HCT116 (cell line): Measurements from ENCODE around the gene PARP9. TPM values are rescaled to one million over a fixed set of nuclear protein-coding genes. Genes with fewer than 3 reads are reported as not detected.

Experiments used
- ATAC-seq: fragments of 200-7000 bp; cut with Tn5 transposase; 2 replicates; pipeline ENCODE4 v1.9.1; 2020; ENCODE audit warnings: mild to moderate bottlenecking, moderate library complexity
- BruUV-seq: library from RNA; stranded (reverse); fragments of 400-500 nt; replicated peaks from 2 replicates; lab custom pipeline; 2021; lab: Mats Ljungman, UMichigan
- CTCF ChIA-PET: fragments of 300-600 bp; sonication (Branson Sonifier 250); formaldehyde crosslinking; loops from one replicate; lab custom pipeline; 2021; ENCODE audit warnings: antibody characterized with exemption; lab: Charles Lee
- POLR2A ChIA-PET: fragments of 300-600, 350-600 bp; sonication (Branson Sonifier 250); formaldehyde crosslinking; loops from one replicate; lab custom pipeline; 2021; ENCODE audit warnings: antibody characterized with exemption; lab: Charles Lee
- RAD21 ChIA-PET, 2 experiments: fragments of 300-600 bp; sonication (Branson Sonifier 250); formaldehyde crosslinking; loops; one replicate each; lab custom pipeline; 2023; ENCODE audit warnings: low total read pairs in 2 of 2; ENCODE audit not compliant: uncharacterized antibody in 2 of 2, unreplicated experiment in 2 of 2, low non-redundant PET in 1 of 2; lab: Charles Lee
- DNase-seq: peaks from one replicate; pipeline ENCODE4 v3.0.0-alpha.2; 2010; ENCODE audit warnings: low read depth, low spot score
- H2AFZ ChIP-seq: fragments of 200-600 bp; shearing (Covaris generic), sonication (generic); 2 replicates; pipeline ENCODE4 v1.6.1; 2017; ENCODE audit warnings: low read depth, mixed run types, mixed read lengths, antibody characterized with exemption, low read length; ENCODE audit not compliant: poor library complexity, severe bottlenecking
- H3K27ac ChIP-seq: 2 replicates; pipeline ENCODE4 v1.5.1; 2012; ENCODE audit warnings: low read depth, low read length
- H3K27me3 ChIP-seq: fragments of 200-600 bp; sonication (generic); 2 replicates; pipeline ENCODE4 v1.6.1; 2016; ENCODE audit warnings: mixed run types, low read length, mixed read lengths; ENCODE audit not compliant: insufficient read depth
- H3K36me3 ChIP-seq, 2 experiments: fragments of 200-500 bp in 1 of 2; fragments of 200-600 bp in 1 of 2; sonication (Bioruptor generic) in 1 of 2; sonication (generic) in 1 of 2; 2 replicates each; pipeline versions ENCODE4 v1.5.1 to v1.6.1; 2014 to 2016; ENCODE audit warnings: low read length in 2 of 2, inconsistent platforms in 1 of 2, mixed read lengths in 1 of 2, mixed run types in 1 of 2; ENCODE audit not compliant: insufficient read depth in 2 of 2, control insufficient read depth in 1 of 2
- H3K4me1 ChIP-seq, 2 experiments: fragments of 200-600 bp in 1 of 2; sonication (generic) in 1 of 2; 2 replicates each; pipeline versions ENCODE4 v1.5.1 to v1.6.1; 2012 to 2017; ENCODE audit warnings: low read length in 2 of 2, inconsistent platforms in 1 of 2, mild to moderate bottlenecking in 1 of 2, mixed read lengths in 1 of 2, mixed run types in 1 of 2, moderate library complexity in 1 of 2; ENCODE audit not compliant: insufficient read depth in 2 of 2, control insufficient read depth in 1 of 2
- H3K4me2 ChIP-seq: fragments of 200-600 bp; sonication (generic); 2 replicates; pipeline ENCODE4 v1.6.1; 2017; ENCODE audit warnings: mixed run types, low read length, mixed read lengths
- H3K4me3 ChIP-seq, 2 experiments: fragments of 200-600 bp in 1 of 2; sonication (generic) in 1 of 2; replicated peaks in 1 of 2; 2 replicates each; pipeline ENCODE4 v1.5.1; 2011 to 2016; ENCODE audit warnings: low read length in 2 of 2, control low read depth in 1 of 2, low read depth in 1 of 2, mild to moderate bottlenecking in 1 of 2, mixed read lengths in 1 of 2, mixed run types in 1 of 2
- H3K79me2 ChIP-seq: fragments of 200-600 bp; sonication (generic); 2 replicates; pipeline ENCODE4 v1.6.1; 2017; ENCODE audit warnings: mild to moderate bottlenecking, mixed run types, low read length, moderate library complexity, mixed read lengths; ENCODE audit not compliant: insufficient read depth
- H3K9ac ChIP-seq: fragments of 200-600 bp; sonication (generic); 2 replicates; pipeline ENCODE4 v1.6.1; 2016; ENCODE audit warnings: low read length, mixed read lengths
- H3K9me2 ChIP-seq: fragments of 200-600 bp; sonication (generic), shearing (Covaris generic); 2 replicates; pipeline ENCODE4 v1.6.1; 2017; ENCODE audit warnings: mixed run types, mild to moderate bottlenecking, moderate library complexity; ENCODE audit not compliant: insufficient read depth
- H3K9me3 ChIP-seq, 2 experiments: fragments of 200-500 bp in 1 of 2; fragments of 200-600 bp in 1 of 2; sonication (Bioruptor generic) in 1 of 2; sonication (generic) in 1 of 2; 2 replicates each; pipeline ENCODE4 v1.6.1; 2014 to 2017; ENCODE audit warnings: low read length in 2 of 2, mixed read lengths in 2 of 2, inconsistent platforms in 1 of 2, low read depth in 1 of 2, mild to moderate bottlenecking in 1 of 2, mixed run types in 1 of 2, moderate library complexity in 1 of 2; ENCODE audit not compliant: control insufficient read depth in 1 of 2, insufficient read depth in 1 of 2
- H4K20me1 ChIP-seq: fragments of 200-600 bp; sonication (generic), shearing (Covaris generic); 2 replicates; pipeline ENCODE4 v1.6.1; 2017; ENCODE audit warnings: mixed run types, mild to moderate bottlenecking, moderate library complexity; ENCODE audit not compliant: insufficient read depth
- CBX3 ChIP-seq: IDR thresholded peaks from 2 replicates; pipeline ENCODE4 v1.6.1; 2012; ENCODE audit warnings: low read depth
- CEBPB ChIP-seq: IDR thresholded peaks from 2 replicates; pipeline ENCODE4 v1.6.1; 2012; ENCODE audit warnings: low read depth
- EGR1 ChIP-seq: IDR thresholded peaks from 2 replicates; pipeline ENCODE4 v1.6.1; 2012; ENCODE audit warnings: low read depth
- ELF1 ChIP-seq: IDR thresholded peaks from 2 replicates; pipeline ENCODE4 v1.6.1; 2012; ENCODE audit warnings: low read depth, borderline replicate concordance
- EZH2phosphoT487 ChIP-seq: fragments of 200-600 bp; IDR thresholded peaks from 2 replicates; pipeline ENCODE4 v1.6.1; 2018; ENCODE audit warnings: antibody characterized with exemption, borderline replicate concordance
- JUND ChIP-seq: IDR thresholded peaks from 2 replicates; pipeline ENCODE4 v1.6.1; 2012
- POLR2A ChIP-seq: IDR thresholded peaks from 2 replicates; pipeline ENCODE4 v1.7.0; 2011; ENCODE audit warnings: borderline replicate concordance; ENCODE audit not compliant: insufficient read depth, insufficient read length; ENCODE audit errors: extremely low read depth
- RAD21 ChIP-seq: IDR thresholded peaks from 2 replicates; pipeline ENCODE4 v1.6.1; 2012; ENCODE audit warnings: low read depth, mild to moderate bottlenecking
- SIN3A ChIP-seq: IDR thresholded peaks from 2 replicates; pipeline ENCODE4 v1.6.1; 2012; ENCODE audit warnings: low read depth
- SP1 ChIP-seq: IDR thresholded peaks from 2 replicates; pipeline ENCODE4 v1.6.1; 2012; ENCODE audit warnings: low read depth
- SRF ChIP-seq: IDR thresholded peaks from 2 replicates; pipeline ENCODE4 v1.6.1; 2012; ENCODE audit warnings: low read depth
- TCF7L2 ChIP-seq: IDR thresholded peaks from 2 replicates; pipeline ENCODE4 v1.7.0; 2011; ENCODE audit warnings: borderline replicate concordance, inconsistent platforms; ENCODE audit not compliant: insufficient read depth, insufficient read length; ENCODE audit errors: extremely low read depth
- YY1 ChIP-seq: IDR thresholded peaks from 2 replicates; pipeline ENCODE4 v1.6.1; 2011; ENCODE audit warnings: low read length, low read depth, moderate library complexity, mild to moderate bottlenecking; ENCODE audit not compliant: insufficient replicate concordance; ENCODE audit errors: extremely low read depth
- ZFX ChIP-seq: fragments of 450-650 bp; IDR thresholded peaks from 2 replicates; pipeline ENCODE4 v1.6.1; 2017
- ZNF274 ChIP-seq: fragments of 200-500 bp; sonication (Bioruptor generic); IDR thresholded peaks from 2 replicates; pipeline ENCODE4 v1.6.1; 2014; ENCODE audit warnings: mild to moderate bottlenecking, low read depth, low read length, inconsistent platforms
- intact Hi-C: fragments of 100-400 bp; cut with micrococcal nuclease; formaldehyde crosslinking; loops from 2 replicates; pipeline ENCODE4 v1.10.0; 2022
- total RNA-seq: library from RNA; stranded (reverse); gene quantifications from one replicate; pipeline ENCODE4 v1.2.1, GENCODE V29; 2021; ENCODE audit not compliant: unreplicated experiment
- TF ChIP-seq, protein P1 (sequence below): IDR thresholded peaks from 2 replicates; pipeline ENCODE4 v1.6.1; 2012; ENCODE audit warnings: low read depth
- TF ChIP-seq, protein P2 (sequence below), 3 experiments: fragments of 200-600 bp in 1 of 3; sonication (generic) in 1 of 3; IDR thresholded peaks in 2 of 3; conservative IDR thresholded peaks in 1 of 3; 2 replicates each; pipeline ENCODE4 v1.5.1; 2012 to 2017; ENCODE audit warnings: low read depth in 2 of 3, low read length in 2 of 3, antibody characterized with exemption in 1 of 3, borderline replicate concordance in 1 of 3, control low read depth in 1 of 3, mild to moderate bottlenecking in 1 of 3, mixed read lengths in 1 of 3, mixed run types in 1 of 3, moderate library complexity in 1 of 3; ENCODE audit not compliant: insufficient read depth in 1 of 3
- TF ChIP-seq, protein P3 (sequence below): IDR thresholded peaks from 2 replicates; pipeline ENCODE4 v1.6.1; 2012
- TF ChIP-seq, protein P4 (sequence below): IDR thresholded peaks from 2 replicates; pipeline ENCODE4 v1.6.1; 2011; ENCODE audit warnings: mild to moderate bottlenecking, low read length, moderate library complexity; ENCODE audit not compliant: insufficient replicate concordance; ENCODE audit errors: extremely low read depth

PARP9 gene
- total RNA-seq, 1 experiment from 2014 or later: 9.5 TPM

DNA sequence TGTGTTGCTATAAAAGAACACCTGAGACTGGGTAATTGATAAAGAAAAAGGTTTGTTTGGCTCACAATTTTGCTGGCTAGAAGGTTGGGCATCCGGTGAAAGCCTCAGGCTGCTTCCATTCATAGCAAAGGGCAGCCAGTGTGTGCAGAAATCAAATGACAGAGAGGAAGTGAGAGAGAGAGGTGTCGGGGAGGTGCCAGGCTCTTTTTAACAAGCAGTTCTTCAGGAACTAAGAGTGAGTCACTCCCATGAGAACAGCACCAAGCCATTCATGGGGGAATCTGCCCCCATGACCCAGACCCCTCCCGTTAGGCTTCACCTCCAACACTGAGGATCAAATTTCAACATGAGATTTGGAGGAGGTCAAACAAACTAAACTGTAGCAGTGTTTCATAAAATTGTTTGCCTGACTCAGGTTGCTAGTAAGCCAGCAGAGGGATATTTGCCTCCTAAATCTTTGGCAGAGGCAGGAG, 8.9 kb upstream of the PARP9 start (continued):
- TF ChIP-seq EGR1 (no peak), SRF (no peak)
- TF ChIP-seq, all 23 proteins: peak for 5

DNA sequence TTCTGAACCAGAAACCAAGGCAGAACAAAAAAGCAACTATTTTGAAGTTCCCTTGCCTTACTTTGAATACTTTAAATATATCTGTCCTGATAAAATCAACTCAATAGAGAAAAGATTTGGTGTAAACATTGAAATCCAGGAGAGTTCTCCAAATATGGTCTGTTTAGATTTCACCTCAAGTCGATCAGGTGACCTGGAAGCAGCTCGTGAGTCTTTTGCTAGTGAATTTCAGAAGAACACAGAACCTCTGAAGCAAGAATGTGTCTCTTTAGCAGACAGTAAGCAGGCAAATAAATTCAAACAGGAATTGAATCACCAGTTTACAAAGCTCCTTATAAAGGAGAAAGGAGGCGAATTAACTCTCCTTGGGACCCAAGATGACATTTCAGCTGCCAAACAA, 4.7 kb upstream of the PARP9 start:
- Histone ChIP-seq H3K9ac (no peak overlapping the region), H3K27me3 (no peaks in the 10 kb centered on the region), H3K9me3 (no peaks in the 10 kb centered on the region), H3K36me3 (0 out of 4 replicates have a peak, but pooled peaks cover 0 to 3% of the 10 kb centered on the region in 2 experiments), H4K20me1 (no peaks in the 10 kb centered on the region), H3K4me2 (no peak overlapping the region), H2AFZ (no peak overlapping the region), H3K4me3 (no peak overlapping the region), H3K27ac (no peak overlapping the region), H3K4me1 (peaks cover 20 to 31% of the 10 kb centered on the region in 2 experiments), H3K9me2 (no peaks in the 10 kb centered on the region), H3K79me2 (0 out of 2 replicates have a peak, but pooled peaks cover 4% of the 10 kb centered on the region)
- ChIA-PET CTCF (no interaction called here), RAD21 (no interaction called here), POLR2A (no interaction called here)
- no TSS peak for BruUV-seq
- ATAC-seq (no peak), DNase-seq (no peak)
- intact Hi-C loops: no loop called here
- TF ChIP-seq EZH2phosphoT487 (no peak), ZFX (no peak), EGR1 (no peak), CBX3 (no peak), CEBPB (no peak), ELF1 (no peak), YY1 (no peak), ZNF274 (no peak), TCF7L2 (no peak), SIN3A (no peak), SP1 (no peak), JUND (no peak), RAD21 (no peak), POLR2A (no peak)
- TF ChIP-seq, protein P1, sequence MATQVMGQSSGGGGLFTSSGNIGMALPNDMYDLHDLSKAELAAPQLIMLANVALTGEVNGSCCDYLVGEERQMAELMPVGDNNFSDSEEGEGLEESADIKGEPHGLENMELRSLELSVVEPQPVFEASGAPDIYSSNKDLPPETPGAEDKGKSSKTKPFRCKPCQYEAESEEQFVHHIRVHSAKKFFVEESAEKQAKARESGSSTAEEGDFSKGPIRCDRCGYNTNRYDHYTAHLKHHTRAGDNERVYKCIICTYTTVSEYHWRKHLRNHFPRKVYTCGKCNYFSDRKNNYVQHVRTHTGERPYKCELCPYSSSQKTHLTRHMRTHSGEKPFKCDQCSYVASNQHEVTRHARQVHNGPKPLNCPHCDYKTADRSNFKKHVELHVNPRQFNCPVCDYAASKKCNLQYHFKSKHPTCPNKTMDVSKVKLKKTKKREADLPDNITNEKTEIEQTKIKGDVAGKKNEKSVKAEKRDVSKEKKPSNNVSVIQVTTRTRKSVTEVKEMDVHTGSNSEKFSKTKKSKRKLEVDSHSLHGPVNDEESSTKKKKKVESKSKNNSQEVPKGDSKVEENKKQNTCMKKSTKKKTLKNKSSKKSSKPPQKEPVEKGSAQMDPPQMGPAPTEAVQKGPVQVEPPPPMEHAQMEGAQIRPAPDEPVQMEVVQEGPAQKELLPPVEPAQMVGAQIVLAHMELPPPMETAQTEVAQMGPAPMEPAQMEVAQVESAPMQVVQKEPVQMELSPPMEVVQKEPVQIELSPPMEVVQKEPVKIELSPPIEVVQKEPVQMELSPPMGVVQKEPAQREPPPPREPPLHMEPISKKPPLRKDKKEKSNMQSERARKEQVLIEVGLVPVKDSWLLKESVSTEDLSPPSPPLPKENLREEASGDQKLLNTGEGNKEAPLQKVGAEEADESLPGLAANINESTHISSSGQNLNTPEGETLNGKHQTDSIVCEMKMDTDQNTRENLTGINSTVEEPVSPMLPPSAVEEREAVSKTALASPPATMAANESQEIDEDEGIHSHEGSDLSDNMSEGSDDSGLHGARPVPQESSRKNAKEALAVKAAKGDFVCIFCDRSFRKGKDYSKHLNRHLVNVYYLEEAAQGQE: no peak
- TF ChIP-seq, protein P2, sequence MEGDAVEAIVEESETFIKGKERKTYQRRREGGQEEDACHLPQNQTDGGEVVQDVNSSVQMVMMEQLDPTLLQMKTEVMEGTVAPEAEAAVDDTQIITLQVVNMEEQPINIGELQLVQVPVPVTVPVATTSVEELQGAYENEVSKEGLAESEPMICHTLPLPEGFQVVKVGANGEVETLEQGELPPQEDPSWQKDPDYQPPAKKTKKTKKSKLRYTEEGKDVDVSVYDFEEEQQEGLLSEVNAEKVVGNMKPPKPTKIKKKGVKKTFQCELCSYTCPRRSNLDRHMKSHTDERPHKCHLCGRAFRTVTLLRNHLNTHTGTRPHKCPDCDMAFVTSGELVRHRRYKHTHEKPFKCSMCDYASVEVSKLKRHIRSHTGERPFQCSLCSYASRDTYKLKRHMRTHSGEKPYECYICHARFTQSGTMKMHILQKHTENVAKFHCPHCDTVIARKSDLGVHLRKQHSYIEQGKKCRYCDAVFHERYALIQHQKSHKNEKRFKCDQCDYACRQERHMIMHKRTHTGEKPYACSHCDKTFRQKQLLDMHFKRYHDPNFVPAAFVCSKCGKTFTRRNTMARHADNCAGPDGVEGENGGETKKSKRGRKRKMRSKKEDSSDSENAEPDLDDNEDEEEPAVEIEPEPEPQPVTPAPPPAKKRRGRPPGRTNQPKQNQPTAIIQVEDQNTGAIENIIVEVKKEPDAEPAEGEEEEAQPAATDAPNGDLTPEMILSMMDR (IDR thresholded peaks at IDR 0.05 in 2 of 3, conservative IDR thresholded peaks at IDR 0.05 in 1 of 3; ENCODE audit: borderline replicate concordance in 1 of 3, insufficient read depth in 1 of 3, low read depth in 2 of 3, low read length in 2 of 3): no peak
- TF ChIP-seq, protein P3, sequence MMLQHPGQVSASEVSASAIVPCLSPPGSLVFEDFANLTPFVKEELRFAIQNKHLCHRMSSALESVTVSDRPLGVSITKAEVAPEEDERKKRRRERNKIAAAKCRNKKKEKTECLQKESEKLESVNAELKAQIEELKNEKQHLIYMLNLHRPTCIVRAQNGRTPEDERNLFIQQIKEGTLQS: no peak
- TF ChIP-seq, protein P4, sequence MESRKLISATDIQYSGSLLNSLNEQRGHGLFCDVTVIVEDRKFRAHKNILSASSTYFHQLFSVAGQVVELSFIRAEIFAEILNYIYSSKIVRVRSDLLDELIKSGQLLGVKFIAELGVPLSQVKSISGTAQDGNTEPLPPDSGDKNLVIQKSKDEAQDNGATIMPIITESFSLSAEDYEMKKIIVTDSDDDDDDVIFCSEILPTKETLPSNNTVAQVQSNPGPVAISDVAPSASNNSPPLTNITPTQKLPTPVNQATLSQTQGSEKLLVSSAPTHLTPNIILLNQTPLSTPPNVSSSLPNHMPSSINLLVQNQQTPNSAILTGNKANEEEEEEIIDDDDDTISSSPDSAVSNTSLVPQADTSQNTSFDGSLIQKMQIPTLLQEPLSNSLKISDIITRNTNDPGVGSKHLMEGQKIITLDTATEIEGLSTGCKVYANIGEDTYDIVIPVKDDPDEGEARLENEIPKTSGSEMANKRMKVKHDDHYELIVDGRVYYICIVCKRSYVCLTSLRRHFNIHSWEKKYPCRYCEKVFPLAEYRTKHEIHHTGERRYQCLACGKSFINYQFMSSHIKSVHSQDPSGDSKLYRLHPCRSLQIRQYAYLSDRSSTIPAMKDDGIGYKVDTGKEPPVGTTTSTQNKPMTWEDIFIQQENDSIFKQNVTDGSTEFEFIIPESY: no peak
